Mucosa of gallbladder (tissue), 1 donor: ENCODE data around the gene OR12D1. TPM values are rescaled to one million over a fixed set of nuclear protein-coding genes. Genes with fewer than 3 reads are reported as not detected.

ENCODE experiments used
- DNase-seq: peaks from one replicate; pipeline ENCODE4 v3.0.0-alpha.2; 2020; ENCODE audit warnings: low spot score
- total RNA-seq: library from RNA; stranded (reverse); gene quantifications from one replicate; pipeline ENCODE4 v1.2.1, GENCODE V29; 2021
- donor health status: DM: no; HTN: no; CAD: no.

OR12D1 gene
- total RNA-seq, 1 donor from 2014 or later: not detected

DNA sequence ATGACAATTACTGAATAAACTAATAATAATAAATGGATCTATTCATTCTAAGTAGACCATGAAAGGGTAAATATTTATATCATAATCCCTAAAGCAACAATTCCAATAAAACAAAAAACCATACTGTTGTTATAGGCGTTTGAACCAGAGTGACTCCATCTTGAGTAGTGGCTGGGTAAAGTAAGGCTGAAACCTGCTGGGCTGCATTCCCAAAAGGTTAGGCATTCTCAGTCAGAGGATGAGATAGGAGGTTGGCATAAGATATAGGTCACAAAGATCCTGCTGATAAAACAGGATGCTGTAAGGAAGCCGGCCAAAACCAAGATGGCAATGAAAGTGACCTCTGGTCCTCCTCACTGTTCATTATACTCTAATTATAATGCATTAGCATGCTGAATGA, 50.6 kb downstream of the OR12D1 start:
- no peak for DNase-seq

DNA sequence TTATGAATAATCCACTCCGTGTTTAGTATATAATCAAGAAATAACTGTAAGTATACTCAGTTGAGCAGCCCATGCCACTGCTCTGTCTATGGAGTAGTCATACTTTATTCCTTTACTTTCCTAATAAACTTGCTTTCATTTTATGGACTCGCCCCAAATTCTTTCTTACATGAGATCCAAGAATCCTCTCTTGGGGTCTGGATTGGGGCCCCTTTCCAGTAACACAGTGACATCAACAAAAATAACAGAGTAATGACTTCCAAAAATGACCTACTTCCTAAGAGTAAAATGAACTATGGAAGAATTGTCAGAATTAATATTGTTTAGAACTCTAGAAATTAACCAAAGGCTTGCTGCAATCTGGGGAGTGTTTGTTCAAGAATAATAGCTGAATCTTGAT, 51.1 kb downstream of the OR12D1 start:
- DNase-seq: no peak

DNA sequence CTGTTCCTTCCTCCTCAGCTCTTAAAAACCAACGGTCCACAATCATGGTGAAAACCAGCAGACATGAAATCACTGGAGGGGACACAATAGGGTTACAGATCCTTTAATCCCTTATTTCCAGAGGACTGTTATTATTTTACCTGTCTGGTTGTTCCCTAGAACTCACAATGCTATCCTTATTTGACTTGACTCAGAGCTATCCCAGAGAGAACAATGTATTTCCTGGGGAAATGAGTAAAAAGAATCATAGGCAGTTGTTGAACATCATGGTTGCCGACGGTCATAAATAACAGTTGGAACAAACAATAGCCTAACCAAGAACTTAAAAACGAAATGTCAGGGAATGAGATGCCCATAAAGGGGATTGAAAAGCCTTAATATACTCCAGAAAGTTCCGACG, 51.5 kb downstream of the OR12D1 start:
- no peak for DNase-seq

Other genes with a start within 250 kb of the OR12D1 start
- not detected for gene OR2J2, start 244.0 kb upstream of the OR12D1 start, total RNA-seq
- gene OR14J1, start 113.2 kb upstream of the OR12D1 start, total RNA-seq: 0.20 TPM
- gene OR5V1, start 46.1 kb upstream of the OR12D1 start, total RNA-seq: not detected
- not detected for gene OR12D3, start 39.6 kb upstream of the OR12D1 start, total RNA-seq
- gene OR12D2, start 19.3 kb upstream of the OR12D1 start, total RNA-seq: not detected
- not detected for gene OR10C1, start 24.4 kb downstream of the OR12D1 start, total RNA-seq
- gene OR11A1, start 42.1 kb downstream of the OR12D1 start, total RNA-seq: not detected
- gene OR2H1, start 42.2 kb downstream of the OR12D1 start, total RNA-seq: not detected
- gene MAS1L, start 73.0 kb downstream of the OR12D1 start, total RNA-seq: 0.26 TPM
- gene UBD, start 144.8 kb downstream of the OR12D1 start, total RNA-seq: not detected
- not detected for gene OR2H2, start 170.2 kb downstream of the OR12D1 start, total RNA-seq
- gene GABBR1, start 218.3 kb downstream of the OR12D1 start, total RNA-seq: 52.4 TPM
- gene MOG, start 242.2 kb downstream of the OR12D1 start, total RNA-seq: not detected